Mesodermal cell (in vitro differentiated cells): ENCODE data around the gene CACNA2D1.

Experiments used
- H3K27ac ChIP-seq: 2 replicates; pipeline ENCODE4 v1.7.0; 2013; ENCODE audit warnings: mild to moderate bottlenecking, low read depth, low read length, moderate library complexity; ENCODE audit not compliant: severe bottlenecking
- H3K36me3 ChIP-seq: 2 replicates; pipeline ENCODE4 v1.7.1; 2013; ENCODE audit warnings: mild to moderate bottlenecking, low read length, moderate library complexity; ENCODE audit not compliant: control insufficient read depth, insufficient read depth
- H3K4me1 ChIP-seq: one replicate; pipeline ENCODE4 v1.7.1; 2013; ENCODE audit warnings: mild to moderate bottlenecking, low read length; ENCODE audit not compliant: insufficient read depth, control insufficient read depth, poor library complexity, severe bottlenecking
- H3K4me3 ChIP-seq: 2 replicates; pipeline ENCODE4 v1.7.0; 2013; ENCODE audit warnings: low read length, control low read depth, mild to moderate bottlenecking; ENCODE audit not compliant: insufficient read depth, poor library complexity, severe bottlenecking; ENCODE audit errors: extremely low read depth
- H3K9me3 ChIP-seq: 2 replicates; pipeline ENCODE4 v1.7.1; 2013; ENCODE audit warnings: mild to moderate bottlenecking, low read length, moderate library complexity; ENCODE audit not compliant: control insufficient read depth
- WGBS, 2 experiments: methylation state at CpG; one replicate each; pipeline ENCODE4 v1.1.5; 2013; ENCODE audit warnings: missing lambda C conversion rate in 2 of 2; ENCODE audit not compliant: insufficient coverage in 2 of 2; 5-methylcytosine and 5-hydroxymethylcytosine counted together

CACNA2D1 gene

GRCh38 chr7:82175319-82175718 is 268.3 kb downstream of the CACNA2D1 start:
- Histone ChIP-seq H3K27ac (no peak overlapping the region), H3K36me3 (no peaks in the 10 kb centered on the region), H3K9me3 (no peaks in the 10 kb centered on the region), H3K4me1 (no peaks in the 10 kb centered on the region), H3K4me3 (no peak overlapping the region)
- 29% methylated on average over 2 of the region's 2 CpGs; no CpG with 5 or more reads in 1 of the 2 experiments for WGBS, 2 experiments

GRCh38 chr7:82173400-82174021 is 270.1 kb downstream of the CACNA2D1 start:
- Histone ChIP-seq H3K4me3 (no peak overlapping the region), H3K9me3 (no peaks in the 10 kb centered on the region), H3K27ac (no peak overlapping the region), H3K36me3 (no peaks in the 10 kb centered on the region), H3K4me1 (no peaks in the 10 kb centered on the region)
- 78 to 97% methylated on average over 2 to 4 of the region's 4 CpGs for WGBS, 2 experiments

GRCh38 chr7:82172881-82173280 is 270.7 kb downstream of the CACNA2D1 start:
- H3K4me1 ChIP-seq = no peaks in the 10 kb centered on the region
- WGBS, 2 experiments = no CpG with 5 or more reads among the region's 2 CpGs
- no peak overlapping the region for H3K4me3 ChIP-seq
- no peaks in the 10 kb centered on the region for H3K9me3 ChIP-seq
- no peak overlapping the region for H3K27ac ChIP-seq
- H3K36me3 ChIP-seq = no peaks in the 10 kb centered on the region

GRCh38 chr7:82172017-82172416 is 271.6 kb downstream of the CACNA2D1 start:
- peaks cover 4% of the 10 kb centered on the region for H3K4me1 ChIP-seq
- no peak overlapping the region for H3K27ac ChIP-seq
- H3K9me3 ChIP-seq = no peaks in the 10 kb centered on the region
- 80% methylated on average over 1 of the region's 1 CpG; no CpG with 5 or more reads in 1 of the 2 experiments for WGBS, 2 experiments
- H3K36me3 ChIP-seq = no peaks in the 10 kb centered on the region
- no peak overlapping the region for H3K4me3 ChIP-seq

- Histone ChIP-seq H3K4me1 (peaks cover 4% of the 10 kb centered on the region), H3K9me3 (no peaks in the 10 kb centered on the region), H3K27ac (no peak overlapping the region), H3K4me3 (no peak overlapping the region), H3K36me3 (no peaks in the 10 kb centered on the region)
- 0 to 50% methylated on average over 1 of the region's 2 CpGs for WGBS, 2 experiments
Measured at GRCh38 chr7:82167558-82168314, 275.8 kb downstream of the CACNA2D1 start.

GRCh38 chr7:82166260-82167015 is 277.1 kb downstream of the CACNA2D1 start:
- Histone ChIP-seq H3K4me3 (no peak overlapping the region), H3K27ac (no peak overlapping the region), H3K4me1 (peaks cover 4% of the 10 kb centered on the region), H3K36me3 (no peaks in the 10 kb centered on the region), H3K9me3 (no peaks in the 10 kb centered on the region)
- 91% methylated on average over 3 of the region's 4 CpGs; no CpG with 5 or more reads in 1 of the 2 experiments for WGBS, 2 experiments

GRCh38 chr7:82164813-82165212 is 278.8 kb downstream of the CACNA2D1 start:
- Histone ChIP-seq H3K4me1 (peaks cover 4% of the 10 kb centered on the region), H3K9me3 (no peaks in the 10 kb centered on the region), H3K36me3 (no peaks in the 10 kb centered on the region), H3K4me3 (no peak overlapping the region), H3K27ac (no peak overlapping the region)
- WGBS, 2 experiments = 0 to 29% methylated on average over 1 of the region's 3 CpGs

- Histone ChIP-seq H3K27ac (no peak overlapping the region), H3K4me1 (peaks cover 4% of the 10 kb centered on the region), H3K4me3 (no peak overlapping the region), H3K36me3 (no peaks in the 10 kb centered on the region), H3K9me3 (no peaks in the 10 kb centered on the region)
- WGBS, 2 experiments = no CpG with 5 or more reads among the region's 1 CpG
Measured at GRCh38 chr7:82164410-82164809, 279.2 kb downstream of the CACNA2D1 start.

- Histone ChIP-seq H3K36me3 (no peaks in the 10 kb centered on the region), H3K4me3 (no peak overlapping the region), H3K4me1 (peaks cover 4% of the 10 kb centered on the region), H3K27ac (no peak overlapping the region), H3K9me3 (no peaks in the 10 kb centered on the region)
- 100% methylated on average over 1 of the region's 1 CpG; no CpG with 5 or more reads in 1 of the 2 experiments for WGBS, 2 experiments
Measured at GRCh38 chr7:82163586-82163985, 280.0 kb downstream of the CACNA2D1 start.

- peaks cover 2% of the 10 kb centered on the region for H3K4me1 ChIP-seq
- WGBS, 2 experiments = 30 to 31% methylated on average over 2 of the region's 2 CpGs
- no peak overlapping the region for H3K4me3 ChIP-seq
- no peak overlapping the region for H3K27ac ChIP-seq
- H3K9me3 ChIP-seq = no peaks in the 10 kb centered on the region
- H3K36me3 ChIP-seq = no peaks in the 10 kb centered on the region
Measured at GRCh38 chr7:82162289-82162688, 281.3 kb downstream of the CACNA2D1 start.
